IPS-15b (cell line): ENCODE data around the gene VPS35.

Experiments
- H3K27me3 ChIP-seq: one replicate; pipeline ENCODE4 v1.6.1; 2013; ENCODE audit warnings: low read length; ENCODE audit not compliant: control insufficient read depth, insufficient read depth
- H3K36me3 ChIP-seq: one replicate; pipeline ENCODE4 v1.6.1; 2013; ENCODE audit warnings: low read length; ENCODE audit not compliant: control insufficient read depth, insufficient read depth
- H3K4me1 ChIP-seq: one replicate; pipeline ENCODE4 v1.6.1; 2013; ENCODE audit warnings: mild to moderate bottlenecking, low read length; ENCODE audit not compliant: control insufficient read depth, insufficient read depth
- H3K4me3 ChIP-seq: one replicate; pipeline ENCODE4 v1.5.1; 2013; ENCODE audit warnings: low read depth, low read length
- H3K9ac ChIP-seq: one replicate; pipeline ENCODE4 v1.6.1; 2013; ENCODE audit warnings: low read depth, mild to moderate bottlenecking, low read length
- H3K9me3 ChIP-seq: one replicate; pipeline ENCODE4 v1.6.1; 2013; ENCODE audit warnings: mild to moderate bottlenecking, low read length; ENCODE audit not compliant: control insufficient read depth, insufficient read depth

VPS35 gene

GRCh38 chr16:46711106-46712058 lies 22.4 kb upstream of the VPS35 start:
- Histone ChIP-seq H3K36me3 (no peaks in the 10 kb centered on the region), H3K27me3 (no peaks in the 10 kb centered on the region), H3K9ac (no peak overlapping the region), H3K4me1 (no peaks in the 10 kb centered on the region), H3K9me3 (no peaks in the 10 kb centered on the region), H3K4me3 (no peak overlapping the region)

GRCh38 chr16:46709469-46710005 lies 20.6 kb upstream of the VPS35 start:
- Histone ChIP-seq H3K27me3 (no peaks in the 10 kb centered on the region), H3K4me3 (no peak overlapping the region), H3K36me3 (no peaks in the 10 kb centered on the region), H3K9ac (no peak overlapping the region), H3K4me1 (no peaks in the 10 kb centered on the region), H3K9me3 (no peaks in the 10 kb centered on the region)

- H3K36me3 ChIP-seq: no peaks in the 10 kb centered on the region
- no peak overlapping the region for H3K4me3 ChIP-seq
- no peaks in the 10 kb centered on the region for H3K27me3 ChIP-seq
- no peak overlapping the region for H3K9ac ChIP-seq
- no peaks in the 10 kb centered on the region for H3K9me3 ChIP-seq
- H3K4me1 ChIP-seq: no peaks in the 10 kb centered on the region
Observed at GRCh38 chr16:46706642-46707041, 17.7 kb upstream of the VPS35 start.

GRCh38 chr16:46702030-46702429 lies 13.1 kb upstream of the VPS35 start:
- Histone ChIP-seq H3K4me1 (no peaks in the 10 kb centered on the region), H3K4me3 (no peak overlapping the region), H3K9ac (no peak overlapping the region), H3K27me3 (no peaks in the 10 kb centered on the region), H3K9me3 (no peaks in the 10 kb centered on the region), H3K36me3 (no peaks in the 10 kb centered on the region)

- Histone ChIP-seq H3K4me1 (no peaks in the 10 kb centered on the region), H3K4me3 (no peak overlapping the region), H3K27me3 (no peaks in the 10 kb centered on the region), H3K9ac (no peak overlapping the region), H3K9me3 (no peaks in the 10 kb centered on the region), H3K36me3 (peaks cover 2% of the 10 kb centered on the region)
Observed at GRCh38 chr16:46701615-46702014, 12.6 kb upstream of the VPS35 start.

GRCh38 chr16:46700048-46700447 lies 11.1 kb upstream of the VPS35 start:
- no peak overlapping the region for H3K9ac ChIP-seq
- H3K4me3 ChIP-seq: no peak overlapping the region
- H3K27me3 ChIP-seq: no peaks in the 10 kb centered on the region
- H3K4me1 ChIP-seq: no peaks in the 10 kb centered on the region
- no peaks in the 10 kb centered on the region for H3K9me3 ChIP-seq
- peaks cover 11% of the 10 kb centered on the region for H3K36me3 ChIP-seq

- H3K9ac ChIP-seq: no peak overlapping the region
- peaks cover 18% of the 10 kb centered on the region for H3K36me3 ChIP-seq
- H3K27me3 ChIP-seq: no peaks in the 10 kb centered on the region
- no peaks in the 10 kb centered on the region for H3K4me1 ChIP-seq
- H3K4me3 ChIP-seq: no peak overlapping the region
- H3K9me3 ChIP-seq: no peaks in the 10 kb centered on the region
Observed at GRCh38 chr16:46696957-46697356, 8.0 kb upstream of the VPS35 start.

- peaks cover 5% of the 10 kb centered on the region for H3K4me1 ChIP-seq
- no peak overlapping the region for H3K9ac ChIP-seq
- no peak overlapping the region for H3K4me3 ChIP-seq
- no peaks in the 10 kb centered on the region for H3K9me3 ChIP-seq
- no peaks in the 10 kb centered on the region for H3K27me3 ChIP-seq
- peaks cover 26% of the 10 kb centered on the region for H3K36me3 ChIP-seq
Observed at GRCh38 chr16:46695937-46696336, 7.0 kb upstream of the VPS35 start.

- H3K9ac ChIP-seq: no peak overlapping the region
- H3K36me3 ChIP-seq: peaks cover 27% of the 10 kb centered on the region
Observed at GRCh38 chr16:46693598-46693997, 4.6 kb upstream of the VPS35 start.

GRCh38 chr16:46691726-46692125 lies 2.7 kb upstream of the VPS35 start:
- Histone ChIP-seq H3K9me3 (no peaks in the 10 kb centered on the region), H3K36me3 (peaks cover 26% of the 10 kb centered on the region), H3K9ac (no peak overlapping the region), H3K27me3 (no peaks in the 10 kb centered on the region), H3K4me1 (peaks cover 10% of the 10 kb centered on the region), H3K4me3 (no peak overlapping the region)

More at GRCh38 chr16:46693598-46693997, 4.6 kb upstream of the VPS35 start:
- H3K4me1 ChIP-seq: peaks cover 8% of the 10 kb centered on the region
- no peaks in the 10 kb centered on the region for H3K27me3 ChIP-seq
- no peaks in the 10 kb centered on the region for H3K9me3 ChIP-seq
- H3K4me3 ChIP-seq: no peak overlapping the region

- Histone ChIP-seq H3K4me3 (peak overlapping the region; percentile 87), H3K36me3 (peaks cover 16% of the 10 kb centered on the region), H3K9me3 (no peaks in the 10 kb centered on the region), H3K27me3 (no peaks in the 10 kb centered on the region), H3K9ac (peak overlapping the region; percentile 97), H3K4me1 (peaks cover 11% of the 10 kb centered on the region)
Observed at GRCh38 chr16:46690281-46691178, 1.6 kb upstream of the VPS35 start.
